CD8-positive, alpha-beta memory T cell (primary cell): Measurements from ENCODE around the gene PPTC7. TPM values are rescaled to one million over a fixed set of nuclear protein-coding genes. Genes with fewer than 3 reads are reported as not detected.
"Not testable (repeated sequence)": the region's sequence is repeated elsewhere in the genome, so short reads cannot be mapped to it uniquely, and the experiment has no call there.

Source experiments
- CTCF ChIA-PET: fragments of 350-600 bp; sonication (Branson Sonifier 250); formaldehyde crosslinking; loops from one replicate; lab custom pipeline; 2021; ENCODE audit warnings: antibody characterized with exemption; lab: Charles Lee
- POLR2A ChIA-PET: fragments of 350-600 bp; sonication (Branson Sonifier 250); formaldehyde crosslinking; loops from one replicate; lab custom pipeline; 2021; ENCODE audit warnings: antibody characterized with exemption; lab: Charles Lee
- DNase-seq, 5 donors: peaks; one replicate each; pipeline versions ENCODE4 v3.0.0 to v3.0.0-alpha.2; 2020 to 2022; ENCODE audit warnings: mixed read lengths in 1 of 5
- H3K27ac ChIP-seq: one replicate; pipeline ENCODE4 v1.7.0; 2013; ENCODE audit warnings: low read depth, mild to moderate bottlenecking, low read length, moderate library complexity
- H3K27me3 ChIP-seq: 2 replicates; pipeline ENCODE4 v1.7.0; 2013; ENCODE audit warnings: low read length, mild to moderate bottlenecking; ENCODE audit not compliant: insufficient read depth, poor library complexity, severe bottlenecking
- H3K36me3 ChIP-seq: 2 replicates; pipeline ENCODE4 v1.7.0; 2013; ENCODE audit warnings: mild to moderate bottlenecking, low read length, moderate library complexity; ENCODE audit not compliant: insufficient read depth
- H3K4me1 ChIP-seq: 2 replicates; pipeline ENCODE4 v1.7.0; 2013; ENCODE audit warnings: mild to moderate bottlenecking, low read length, moderate library complexity; ENCODE audit not compliant: insufficient read depth
- H3K4me3 ChIP-seq: 2 replicates; pipeline ENCODE4 v1.7.0; 2013; ENCODE audit warnings: mild to moderate bottlenecking, low read length
- H3K9me3 ChIP-seq: 2 replicates; pipeline ENCODE4 v1.7.0; 2013; ENCODE audit warnings: mild to moderate bottlenecking, low read length
- H3K27ac Mint-ChIP-seq, 8 donors: one replicate each; pipeline ENCODE4 v1.8.0; 2020 to 2021; ENCODE audit warnings: mixed read lengths in 8 of 8, mild to moderate bottlenecking in 6 of 8, inconsistent platforms in 3 of 8, moderate library complexity in 3 of 8
- H3K27me3 Mint-ChIP-seq, 2 donors: one replicate each; pipeline ENCODE4 v1.8.0; 2020 to 2021; ENCODE audit warnings: mixed read lengths in 2 of 2, mild to moderate bottlenecking in 1 of 2, moderate library complexity in 1 of 2
- H3K36me3 Mint-ChIP-seq, 3 donors: one replicate each; pipeline ENCODE4 v1.8.0; 2020 to 2021; ENCODE audit warnings: mixed read lengths in 3 of 3, inconsistent platforms in 1 of 3, mild to moderate bottlenecking in 1 of 3
- H3K4me1 Mint-ChIP-seq, 3 donors: one replicate each; pipeline ENCODE4 v1.8.0; 2020 to 2021; ENCODE audit warnings: mixed read lengths in 3 of 3, inconsistent platforms in 1 of 3, mild to moderate bottlenecking in 1 of 3
- H3K4me3 Mint-ChIP-seq, 7 donors: one replicate each; pipeline ENCODE4 v1.8.0; 2020 to 2021; ENCODE audit warnings: mixed read lengths in 7 of 7, mild to moderate bottlenecking in 6 of 7, moderate library complexity in 4 of 7, inconsistent platforms in 2 of 7
- H3K9me3 Mint-ChIP-seq, 5 donors: one replicate each; pipeline ENCODE4 v1.8.0; 2020 to 2022; ENCODE audit warnings: mixed read lengths in 5 of 5, mild to moderate bottlenecking in 3 of 5, moderate library complexity in 2 of 5, inconsistent platforms in 1 of 5
- polyA plus RNA-seq: library from polyadenylated mRNA; unstranded; fragments of 300-500 nt; fragmentation: Illumina TruSeq; gene quantifications from one replicate; pipeline ENCODE4 v1.2.3, GENCODE V29; 2021
- total RNA-seq, 2 experiments: library from RNA; stranded (reverse); gene quantifications; one replicate each; pipeline ENCODE4 v1.2.3, GENCODE V29; 2021

Gene PPTC7
- total and polyA plus RNA-seq, 3 experiments from 2014 or later: 11.7 to 52.0 (median 52.0) TPM

DNA sequence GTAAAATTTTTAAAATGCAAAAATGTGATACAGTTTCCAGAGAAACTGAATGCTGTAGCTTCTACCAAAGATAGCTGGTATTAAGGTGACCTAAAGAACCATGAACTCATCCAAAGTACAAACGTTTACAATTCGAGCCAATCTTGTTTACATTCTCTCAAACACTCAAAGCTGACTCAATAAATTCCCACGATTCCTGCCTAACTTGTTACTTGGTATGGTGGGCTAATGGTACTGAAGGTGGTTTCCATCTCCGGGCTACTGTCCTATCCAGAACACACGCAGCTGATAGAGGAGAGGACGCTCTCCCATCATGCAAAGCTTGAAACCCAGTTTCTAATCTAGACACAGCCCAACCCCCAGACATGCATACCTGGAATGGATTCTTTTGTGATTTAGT is 49.5 kb downstream of the PPTC7 start:
- Mint-ChIP-seq H3K4me3 (no peak overlapping the region), H3K36me3 (peaks cover 0 to 84% (median 22%) of the 10 kb centered on the region in 3 donors), H3K27ac (peak overlapping the region in 1 of 8 donors; percentile 41), H3K4me1 (peaks cover 5 to 14% (median 6%) of the 10 kb centered on the region in 3 donors), H3K27me3 (no peaks in the 10 kb centered on the region), H3K9me3 (no peaks in the 10 kb centered on the region)
- ChIA-PET POLR2A (no interaction called here), CTCF (interaction anchor here (1.0 to 2.0 kb wide), 5 partner anchors 18 to 69 kb away, joined by 3 to 10 read pairs (median 3); no protein-coding TSS in a partner anchor)
- Histone ChIP-seq H3K27ac (no peak overlapping the region), H3K27me3 (no peaks in the 10 kb centered on the region), H3K9me3 (no peaks in the 10 kb centered on the region), H3K36me3 (peaks cover 27% of the 10 kb centered on the region), H3K4me1 (no peaks in the 10 kb centered on the region), H3K4me3 (no peak overlapping the region)
- DNase-seq: no peak

DNA sequence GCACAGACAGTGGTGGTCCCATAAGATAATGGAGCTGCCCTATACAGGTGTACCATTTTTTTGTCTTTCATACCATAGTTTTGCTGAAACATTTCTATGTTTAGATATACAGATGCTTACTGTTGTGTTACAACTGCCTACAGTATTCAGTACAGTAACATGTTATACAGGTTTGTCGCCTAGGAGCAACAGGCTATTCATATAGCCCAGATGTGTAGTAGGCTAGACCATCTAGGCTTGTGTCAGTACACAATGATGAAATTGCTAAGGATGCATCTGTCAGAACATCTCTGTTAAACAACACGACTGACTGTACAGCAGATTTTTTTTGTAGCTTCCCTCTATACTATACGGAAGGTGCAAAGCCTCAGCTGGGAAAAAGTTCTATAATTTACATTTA is 50.5 kb downstream of the PPTC7 start:
- Histone ChIP-seq H3K36me3 (peaks cover 19% of the 10 kb centered on the region), H3K9me3 (no peaks in the 10 kb centered on the region), H3K27me3 (no peaks in the 10 kb centered on the region), H3K27ac (no peak overlapping the region), H3K4me3 (no peak overlapping the region), H3K4me1 (no peaks in the 10 kb centered on the region)
- peaks cover 0 to 76% (median 20%) of the 10 kb centered on the region in 3 donors for H3K36me3 Mint-ChIP-seq
- POLR2A ChIA-PET: no interaction called here
- peaks cover 5 to 12% (median 6%) of the 10 kb centered on the region in 3 donors for H3K4me1 Mint-ChIP-seq
- H3K27me3 Mint-ChIP-seq: no peaks in the 10 kb centered on the region
- no peak for DNase-seq
- CTCF ChIA-PET: interaction anchor here (1.0 to 2.0 kb wide), 3 partner anchors 25 to 70 kb away, joined by 3 to 10 read pairs (median 3); no protein-coding TSS in a partner anchor
- H3K4me3 Mint-ChIP-seq: no peak overlapping the region
- H3K27ac Mint-ChIP-seq: no peak overlapping the region
- no peaks in the 10 kb centered on the region for H3K9me3 Mint-ChIP-seq

DNA sequence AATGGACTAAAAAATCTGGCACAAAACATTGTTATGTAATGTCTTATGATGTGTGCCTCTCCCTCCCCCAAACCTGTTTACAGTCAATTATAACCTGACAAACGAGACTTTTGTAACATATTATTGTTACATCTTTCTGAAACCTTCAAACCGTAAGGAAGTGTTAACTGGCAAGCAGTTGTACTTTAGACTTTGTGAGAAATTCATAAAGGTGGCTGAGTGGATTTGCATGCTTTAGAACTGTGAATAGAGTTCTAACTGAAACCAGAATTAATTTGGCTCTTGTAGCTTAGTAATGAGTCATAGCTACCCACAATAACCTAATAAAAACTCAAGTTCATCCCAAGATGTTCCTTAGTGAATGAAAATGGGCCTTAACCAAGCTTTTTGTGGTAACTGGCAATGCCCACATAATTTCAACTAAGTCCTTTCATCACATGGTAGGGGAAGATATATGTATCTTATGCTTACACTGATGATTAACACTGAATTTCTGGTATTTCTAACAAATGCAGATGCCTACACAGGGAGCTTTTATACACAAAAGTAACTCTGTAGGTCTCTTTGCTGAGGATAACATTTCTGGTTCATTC is 51.3 kb downstream of the PPTC7 start:
- POLR2A ChIA-PET: interaction anchor here (0.5 to 0.6 kb wide), 2 partner anchors 31 to 32 kb away, joined by 3 to 6 read pairs; no protein-coding TSS in a partner anchor
- H3K4me1 Mint-ChIP-seq: peaks cover 5 to 12% (median 6%) of the 10 kb centered on the region in 3 donors
- Histone ChIP-seq H3K4me1 (no peaks in the 10 kb centered on the region), H3K9me3 (no peaks in the 10 kb centered on the region), H3K27ac (no peak overlapping the region), H3K4me3 (no peak overlapping the region), H3K27me3 (no peaks in the 10 kb centered on the region), H3K36me3 (peaks cover 11% of the 10 kb centered on the region)
- CTCF ChIA-PET: interaction anchor here (0.9 to 1.7 kb wide), 3 partner anchors 68 to 70 kb away, joined by 3 to 4 read pairs (median 4); no protein-coding TSS in a partner anchor
- no peaks in the 10 kb centered on the region for H3K9me3 Mint-ChIP-seq
- peak overlapping the region in 3 of 8 donors; percentile 3 to 61 (median 43) for H3K27ac Mint-ChIP-seq
- DNase-seq: no peak
- no peak overlapping the region for H3K4me3 Mint-ChIP-seq
- no peaks in the 10 kb centered on the region for H3K27me3 Mint-ChIP-seq
- H3K36me3 Mint-ChIP-seq: peaks cover 0 to 69% (median 16%) of the 10 kb centered on the region in 3 donors

DNA sequence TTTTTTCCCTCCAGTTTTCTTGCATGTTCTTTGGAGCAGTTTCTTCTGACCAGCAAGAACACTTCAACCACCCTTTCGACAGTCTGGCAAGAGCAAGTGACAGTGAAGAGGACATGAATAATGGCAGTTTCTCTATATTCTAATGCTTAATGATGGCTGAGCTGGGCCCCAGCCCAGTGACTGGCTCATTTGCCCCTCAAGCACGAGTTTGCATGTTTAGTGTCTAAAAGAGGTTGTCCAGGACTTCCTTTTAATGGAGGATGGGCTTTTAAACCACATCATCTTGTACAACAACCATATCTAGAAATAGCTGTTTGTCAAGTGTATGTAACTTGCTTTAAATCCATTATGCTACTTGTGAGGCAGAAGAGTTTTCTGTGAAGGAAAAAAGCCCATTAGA is 52.6 kb downstream of the PPTC7 start:
- Mint-ChIP-seq H3K4me1 (peaks cover 0 to 12% (median 5%) of the 10 kb centered on the region in 3 donors), H3K9me3 (no peaks in the 10 kb centered on the region), H3K27ac (no peak overlapping the region), H3K27me3 (no peaks in the 10 kb centered on the region), H3K36me3 (peaks cover 0 to 56% (median 9%) of the 10 kb centered on the region in 3 donors), H3K4me3 (no peak overlapping the region)
- H3K27ac ChIP-seq: no peak overlapping the region
- no peaks in the 10 kb centered on the region for H3K27me3 ChIP-seq
- no peaks in the 10 kb centered on the region for H3K36me3 ChIP-seq
- POLR2A ChIA-PET: no interaction called here
- DNase-seq: no peak
- CTCF ChIA-PET: interaction anchor here (1.1 to 1.7 kb wide), 2 partner anchors 8 to 72 kb away, joined by 3 to 4 read pairs; no protein-coding TSS in a partner anchor
- no peaks in the 10 kb centered on the region for H3K9me3 ChIP-seq
- no peak overlapping the region for H3K4me3 ChIP-seq
- H3K4me1 ChIP-seq: no peaks in the 10 kb centered on the region

DNA sequence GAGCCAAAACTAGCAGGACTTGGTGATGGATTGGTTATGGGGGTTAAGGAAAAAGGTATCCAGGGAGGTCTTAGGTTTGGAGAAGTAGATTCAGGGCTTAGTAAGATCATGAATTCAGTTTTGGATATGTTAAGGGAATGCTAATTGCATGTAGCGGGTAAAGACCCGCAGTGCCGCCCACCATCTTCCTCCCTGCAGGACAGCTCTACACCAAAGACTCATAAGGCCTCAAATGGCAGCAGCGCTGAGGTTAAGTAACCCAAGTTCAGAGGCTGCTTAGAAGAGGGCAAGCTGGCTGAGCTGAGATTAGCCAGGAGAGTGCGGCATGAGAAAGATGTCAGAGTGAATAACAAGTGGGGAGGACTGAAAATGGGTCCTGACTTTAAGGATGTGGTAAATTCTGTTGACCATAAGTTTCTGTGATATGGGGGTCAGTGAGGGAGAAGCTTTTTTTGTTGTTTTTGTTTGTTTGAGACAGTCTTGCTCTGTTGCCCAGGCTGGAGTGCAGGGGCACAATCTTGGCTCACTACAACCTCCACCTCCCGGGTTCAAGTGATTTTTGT is 54.8 kb downstream of the PPTC7 start:
- Mint-ChIP-seq H3K36me3 (peaks cover 0 to 36% (median 7%) of the 10 kb centered on the region in 3 donors), H3K4me1 (peaks cover 0 to 8% (median 0%) of the 10 kb centered on the region in 3 donors), H3K27me3 (no peaks in the 10 kb centered on the region), H3K4me3 (peak overlapping the region in 1 of 7 donors; percentile 28), H3K9me3 (no peaks in the 10 kb centered on the region), H3K27ac (peak overlapping the region in 1 of 8 donors; percentile 75)
- H3K36me3 ChIP-seq: no peaks in the 10 kb centered on the region
- POLR2A ChIA-PET: interaction anchor here (0.6 kb wide), 1 partner anchor 45 kb away, joined by 3 read pairs; no protein-coding TSS in a partner anchor
- no peaks in the 10 kb centered on the region for H3K9me3 ChIP-seq
- no peaks in the 10 kb centered on the region for H3K4me1 ChIP-seq
- CTCF ChIA-PET: interaction anchor here (0.9 to 1.7 kb wide), 3 partner anchors 24 to 72 kb away, joined by 3 read pairs; no protein-coding TSS in a partner anchor
- no peak overlapping the region for H3K4me3 ChIP-seq
- H3K27ac ChIP-seq: no peak overlapping the region
- no peaks in the 10 kb centered on the region for H3K27me3 ChIP-seq
- DNase-seq: no peak

DNA sequence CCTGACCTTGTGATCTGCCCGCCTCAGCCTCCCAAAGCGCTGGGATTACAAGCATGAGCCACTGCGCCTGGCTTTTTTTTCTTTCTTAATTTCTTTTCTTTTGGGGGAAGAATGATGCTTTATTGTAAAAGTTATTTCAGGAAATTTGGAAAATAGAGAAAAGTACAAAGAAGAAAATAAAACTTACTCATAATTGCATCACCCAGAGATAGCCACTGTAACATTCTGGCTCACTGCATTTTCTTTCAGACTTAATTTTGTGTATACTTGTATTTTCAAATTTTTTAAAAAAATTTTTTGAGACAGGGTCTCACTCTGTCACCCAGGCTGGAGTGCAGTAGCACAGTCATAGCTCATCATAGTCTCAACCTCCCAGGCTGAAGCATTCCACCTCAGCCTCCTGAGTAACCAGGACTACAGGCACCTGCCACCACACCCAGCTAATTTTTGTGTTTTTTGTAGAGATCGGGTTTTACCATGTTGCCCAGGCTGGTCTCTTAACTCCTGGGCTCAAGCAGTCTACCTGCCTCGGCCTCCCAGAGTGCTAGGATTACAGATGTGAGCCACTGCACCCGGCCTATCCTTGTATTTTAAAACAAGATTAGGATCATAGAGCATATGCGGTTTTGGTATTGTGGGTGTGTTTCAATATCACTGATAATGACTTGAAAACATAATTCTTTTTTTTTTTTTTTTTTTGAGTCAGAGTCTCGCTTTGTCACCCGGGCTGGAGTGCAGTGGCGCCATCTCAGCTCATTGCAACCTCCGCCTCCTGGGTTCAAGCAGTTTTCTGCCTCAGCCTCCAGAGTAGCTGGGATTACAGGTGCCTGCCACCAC is 62.0 kb downstream of the PPTC7 start:
- not testable (repeated sequence) for H3K27me3 Mint-ChIP-seq, DNase-seq, H3K27ac ChIP-seq, H3K4me1 ChIP-seq, H3K4me3 Mint-ChIP-seq, H3K9me3 ChIP-seq, H3K27me3 ChIP-seq, H3K4me1 Mint-ChIP-seq, H3K4me3 ChIP-seq, H3K9me3 Mint-ChIP-seq, H3K27ac Mint-ChIP-seq, H3K36me3 Mint-ChIP-seq, H3K36me3 ChIP-seq
- ChIA-PET CTCF (interaction anchor here (1.5 to 1.8 kb wide), 2 partner anchors 80 to 83 kb away, joined by 3 to 4 read pairs; no protein-coding TSS in a partner anchor), POLR2A (interaction anchor here (0.7 kb wide), 1 partner anchor 26 kb away, joined by 7 read pairs; no protein-coding TSS in a partner anchor)

DNA sequence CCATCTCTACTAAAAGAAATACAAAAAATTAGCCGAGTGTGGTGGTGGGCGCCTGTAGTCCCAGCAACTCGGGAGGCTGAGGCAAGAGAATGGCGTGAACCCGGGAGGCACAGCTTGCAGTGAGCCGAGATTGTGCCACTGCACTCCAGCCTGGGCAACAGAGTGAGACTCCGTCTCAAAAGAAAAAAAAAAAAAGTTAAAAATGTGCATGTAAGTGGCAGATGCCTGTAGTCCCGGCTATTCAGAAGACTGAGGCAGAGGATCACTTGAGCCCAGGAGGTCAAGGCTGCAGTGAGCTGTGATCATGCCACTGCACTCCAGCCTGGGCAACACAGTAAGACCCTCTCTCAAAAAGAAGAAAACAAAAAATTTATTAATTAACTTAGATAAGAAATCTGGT is 65.1 kb downstream of the PPTC7 start:
- H3K27me3 Mint-ChIP-seq, H3K36me3 ChIP-seq, H3K9me3 ChIP-seq, H3K27me3 ChIP-seq, H3K4me3 Mint-ChIP-seq, H3K36me3 Mint-ChIP-seq, H3K27ac Mint-ChIP-seq, POLR2A ChIA-PET, H3K4me1 ChIP-seq, H3K4me3 ChIP-seq, H3K27ac ChIP-seq, DNase-seq, H3K4me1 Mint-ChIP-seq, H3K9me3 Mint-ChIP-seq: not testable (repeated sequence)
- CTCF ChIA-PET: interaction anchor here (1.6 kb wide), 1 partner anchor 68 kb away, joined by 4 read pairs; the partner anchor contains the start of gene ARPC3
